GM12801 (cell line): ENCODE data around the gene LMNTD2.

Experiments
- CTCF ChIP-seq: IDR thresholded peaks from one replicate; pipeline ENCODE4 v1.5.1; 2011; ENCODE audit warnings: control low read depth; ENCODE audit not compliant: insufficient read length; ENCODE audit errors: extremely low read depth

LMNTD2 gene

GRCh38 chr11:544817-545166, 15.7 kb downstream of the LMNTD2 start:
- TF ChIP-seq CTCF: no peak

- TF ChIP-seq CTCF: no peak
Measured at GRCh38 chr11:541433-541885, 19.1 kb downstream of the LMNTD2 start.

- no peak for TF ChIP-seq CTCF
Measured at GRCh38 chr11:540583-541432, 19.7 kb downstream of the LMNTD2 start.

- TF ChIP-seq CTCF: no peak
Measured at GRCh38 chr11:539971-540481, 20.5 kb downstream of the LMNTD2 start.

GRCh38 chr11:538431-539051, 22.0 kb downstream of the LMNTD2 start:
- no peak for TF ChIP-seq CTCF

GRCh38 chr11:537622-538430, 22.7 kb downstream of the LMNTD2 start:
- TF ChIP-seq CTCF: no peak

- TF ChIP-seq CTCF: no peak
Measured at GRCh38 chr11:536841-537621, 23.5 kb downstream of the LMNTD2 start, which contains the start of gene LRRC56. LRRC56 (plus strand) TSS chr11:537527; CDS start chr11:540685, 3,158 bp downstream.
